SK-N-SH (cell line): ENCODE measurements around the gene COL4A2. TPM values are rescaled to one million over a fixed set of nuclear protein-coding genes. Genes with fewer than 3 reads are reported as not detected.

Source experiments
- CTCF ChIA-PET: fragments of 300-600, 350-600 bp; formaldehyde crosslinking; extraction: SDS; loops from one replicate; lab custom pipeline; 2021; lab: Yijun Ruan, JAX
- POLR2A ChIA-PET: fragments of 350-600 bp; sonication (Branson Sonifier 250); formaldehyde crosslinking; extraction: SDS; loops from one replicate; lab custom pipeline; 2020; ENCODE audit warnings: antibody characterized with exemption, inconsistent platforms; lab: Yijun Ruan, JAX
- DNase-seq: peaks from one replicate; pipeline ENCODE4 v3.0.0; 2012
- H2AFZ ChIP-seq: fragments of 200-600 bp; sonication (generic); 2 replicates; pipeline ENCODE4 v1.8.1; 2016; ENCODE audit warnings: antibody characterized with exemption, mild to moderate bottlenecking, low read depth
- H3F3A ChIP-seq: fragments of 200-600 bp; sonication (generic); replicated peaks from 2 replicates; pipeline ENCODE3; 2016; ENCODE audit warnings: antibody characterized with exemption, mild to moderate bottlenecking; ENCODE audit not compliant: insufficient read depth
- H3K27ac ChIP-seq, 2 experiments: fragments of 200-500 bp in 1 of 2; fragments of 200-600 bp in 1 of 2; sonication (Bioruptor generic) in 1 of 2; sonication (generic), shearing (Covaris generic) in 1 of 2; 2 replicates each; pipeline versions ENCODE4 v1.5.1 to v1.6.1; 2014 to 2016; ENCODE audit warnings: low read depth in 2 of 2, inconsistent platforms in 1 of 2, low read length in 1 of 2, mild to moderate bottlenecking in 1 of 2, mixed read lengths in 1 of 2
- H3K27me3 ChIP-seq: fragments of 200-600 bp; sonication (generic), shearing (Covaris generic); 2 replicates; pipeline ENCODE4 v1.6.1; 2016; ENCODE audit warnings: mixed run types; ENCODE audit not compliant: insufficient read depth
- H3K36me3 ChIP-seq, 2 experiments: fragments of 200-500 bp in 1 of 2; fragments of 200-600 bp in 1 of 2; sonication (Bioruptor generic) in 1 of 2; sonication (generic) in 1 of 2; replicated peaks in 1 of 2; 2 replicates each; pipeline versions ENCODE3 to v1.5.1; 2014 to 2016; ENCODE audit warnings: low read length in 1 of 2, mild to moderate bottlenecking in 1 of 2; ENCODE audit not compliant: insufficient read depth in 2 of 2, control insufficient read depth in 1 of 2
- H3K4me1 ChIP-seq, 2 experiments: fragments of 200-500 bp in 1 of 2; fragments of 200-600 bp in 1 of 2; sonication (Bioruptor generic) in 1 of 2; sonication (generic), shearing (Covaris generic) in 1 of 2; 2 replicates each; pipeline versions ENCODE4 v1.5.1 to v1.6.1; 2014 to 2016; ENCODE audit warnings: low read depth in 1 of 2, low read length in 1 of 2, mixed run types in 1 of 2; ENCODE audit not compliant: insufficient read depth in 2 of 2, control insufficient read depth in 1 of 2
- H3K4me2 ChIP-seq: fragments of 200-600 bp; sonication (generic), shearing (Covaris generic); 2 replicates; pipeline ENCODE4 v1.6.1; 2017; ENCODE audit warnings: mixed run types
- H3K4me3 ChIP-seq, 2 experiments: fragments of 200-500 bp in 1 of 2; fragments of 200-600 bp in 1 of 2; sonication (Bioruptor generic) in 1 of 2; sonication (generic), shearing (Covaris generic) in 1 of 2; 2 replicates each; pipeline versions ENCODE4 v1.5.1 to v1.8.1; 2014 to 2016; ENCODE audit warnings: low read depth in 2 of 2, inconsistent platforms in 1 of 2, low read length in 1 of 2, mild to moderate bottlenecking in 1 of 2, mixed read lengths in 1 of 2, moderate library complexity in 1 of 2
- H3K79me2 ChIP-seq: fragments of 200-600 bp; sonication (generic); 2 replicates; pipeline ENCODE4 v1.8.1; 2017; ENCODE audit warnings: mild to moderate bottlenecking; ENCODE audit not compliant: insufficient read depth
- H3K9ac ChIP-seq: fragments of 200-600 bp; sonication (generic); 2 replicates; pipeline ENCODE4 v1.6.1; 2017; ENCODE audit warnings: mixed run types
- H3K9me2 ChIP-seq: fragments of 200-600 bp; sonication (generic); 2 replicates; pipeline ENCODE4 v1.6.1; 2017; ENCODE audit warnings: mixed run types
- H3K9me3 ChIP-seq: fragments of 200-600 bp; sonication (generic); 2 replicates; pipeline ENCODE4 v1.6.1; 2017; ENCODE audit warnings: mixed run types, mild to moderate bottlenecking, moderate library complexity
- H4K20me1 ChIP-seq: fragments of 200-600 bp; sonication (generic); 2 replicates; pipeline ENCODE4 v1.6.1; 2017; ENCODE audit warnings: mild to moderate bottlenecking, mixed run types; ENCODE audit not compliant: insufficient read depth
- ELF1 ChIP-seq: IDR thresholded peaks from 2 replicates; pipeline ENCODE4 v1.4.0; 2012
- EP300 ChIP-seq, 2 experiments: IDR thresholded peaks; 2 replicates each; pipeline versions ENCODE4 v1.4.0 to v1.6.1; 2012; ENCODE audit warnings: borderline replicate concordance in 1 of 2, low read depth in 1 of 2, low read length in 1 of 2
- EZH2phosphoT487 ChIP-seq: fragments of 200-600 bp; sonication (generic); IDR thresholded peaks from 2 replicates; pipeline ENCODE4 v1.6.1; 2017; ENCODE audit warnings: low read depth, mixed run types, mild to moderate bottlenecking, antibody characterized with exemption, moderate library complexity, borderline replicate concordance
- FOSL2 ChIP-seq: IDR thresholded peaks from 2 replicates; pipeline ENCODE4 v1.4.0; 2012; ENCODE audit warnings: low read depth, mild to moderate bottlenecking, moderate library complexity, borderline replicate concordance
- FOXJ3 ChIP-seq: sonication (generic); formaldehyde crosslinking; IDR thresholded peaks from 2 replicates; pipeline ENCODE4 v1.5.1; 2020; ENCODE audit warnings: mild to moderate bottlenecking, missing genetic modification reagents
- GATA2 ChIP-seq: sonication (generic); formaldehyde crosslinking; IDR thresholded peaks from 2 replicates; pipeline ENCODE4 v1.5.0; 2020; ENCODE audit warnings: mild to moderate bottlenecking, missing genetic modification reagents
- JUND ChIP-seq: IDR thresholded peaks from 2 replicates; pipeline ENCODE4 v1.4.0; 2012
- MEF2A ChIP-seq: IDR thresholded peaks from 2 replicates; pipeline ENCODE4 v1.4.0; 2012; ENCODE audit warnings: low read depth, borderline replicate concordance
- NFIC ChIP-seq: IDR thresholded peaks from 2 replicates; pipeline ENCODE4 v1.4.0; 2012; ENCODE audit warnings: borderline replicate concordance
- NRF1 ChIP-seq: IDR thresholded peaks from 2 replicates; pipeline ENCODE4 v1.6.1; 2012; ENCODE audit warnings: low read depth, mild to moderate bottlenecking, low read length
- POLR2AphosphoS5 ChIP-seq: IDR thresholded peaks from 2 replicates; pipeline ENCODE4 v1.6.1; 2012; ENCODE audit warnings: low read depth, low read length
- RAD21 ChIP-seq: IDR thresholded peaks from 2 replicates; pipeline ENCODE4 v1.6.1; 2012; ENCODE audit warnings: mild to moderate bottlenecking, low read length
- RCOR1 ChIP-seq: fragments of 150-350 bp; IDR thresholded peaks from 2 replicates; pipeline ENCODE4 v1.6.1; 2017; ENCODE audit warnings: antibody characterized with exemption, low read length
- RFX5 ChIP-seq: IDR thresholded peaks from 2 replicates; pipeline ENCODE4 v1.6.1; 2012; ENCODE audit warnings: mild to moderate bottlenecking, improper control_type of control experiment, low read length
- RXRA ChIP-seq: IDR thresholded peaks from 2 replicates; pipeline ENCODE4 v1.4.0; 2012; ENCODE audit warnings: low read depth, mild to moderate bottlenecking, borderline replicate concordance
- SMC3 ChIP-seq: IDR thresholded peaks from 2 replicates; pipeline ENCODE4 v1.6.1; 2012; ENCODE audit warnings: low read depth, low read length, improper control_type of control experiment
- TCF12 ChIP-seq: IDR thresholded peaks from 2 replicates; pipeline ENCODE4 v1.4.0; 2012
- WGBS: methylation state at CpG from one replicate; pipeline ENCODE4 v1.1.6; 2017; ENCODE audit warnings: low lambda C conversion rate; 5-methylcytosine and 5-hydroxymethylcytosine counted together
- polyA plus RNA-seq, 3 experiments: library from polyadenylated mRNA; depleted of rRNA; stranded (reverse); fragments of >200 nt; gene quantifications; 2 replicates each; pipeline ENCODE4 v1.2.3, GENCODE V29; 2012
- TF ChIP-seq, protein P1 (sequence below): fragments of 150-350 bp; IDR thresholded peaks from 2 replicates; pipeline ENCODE4 v1.6.1; 2016; ENCODE audit warnings: mild to moderate bottlenecking, low read depth, low read length
- TF ChIP-seq, protein P2 (sequence below): IDR thresholded peaks from 2 replicates; pipeline ENCODE4 v1.4.0; 2012; ENCODE audit warnings: low read depth
- TF ChIP-seq, protein P3 (sequence below): IDR thresholded peaks from 2 replicates; pipeline ENCODE4; 2012
- TF ChIP-seq, protein P4 (sequence below): IDR thresholded peaks from 2 replicates; pipeline ENCODE4 v1.4.0; 2012; ENCODE audit warnings: low read depth, borderline replicate concordance

COL4A2 gene
- polyA plus RNA-seq, 1 of the 3 experiments (the other 2 are of a cell fraction), result 137 TPM

DNA sequence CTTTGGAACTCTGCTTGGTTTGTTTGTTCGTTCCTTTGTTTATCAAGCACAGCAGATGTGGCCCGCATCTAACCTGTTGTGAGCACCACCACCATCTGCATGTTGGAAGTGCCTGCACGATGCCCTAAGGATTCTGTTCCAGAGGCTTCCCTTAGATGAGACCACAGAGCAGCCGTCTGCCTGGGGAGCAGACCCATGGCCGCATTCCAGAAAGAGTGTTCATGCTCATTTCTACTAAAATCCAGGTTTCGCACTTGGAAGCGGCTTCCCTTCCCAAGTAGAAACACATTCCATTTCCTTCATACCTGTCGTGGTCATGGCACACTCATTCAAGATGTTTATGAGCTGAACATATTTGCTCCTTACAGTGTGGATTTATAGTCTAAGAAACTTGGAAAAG lies 27.2 kb downstream of the COL4A2 start:
- no peak for DNase-seq
- 85% methylated on average over 6 of the region's 8 CpGs for WGBS
- H3K79me2 ChIP-seq, result peaks cover 96% of the 10 kb centered on the region

DNA sequence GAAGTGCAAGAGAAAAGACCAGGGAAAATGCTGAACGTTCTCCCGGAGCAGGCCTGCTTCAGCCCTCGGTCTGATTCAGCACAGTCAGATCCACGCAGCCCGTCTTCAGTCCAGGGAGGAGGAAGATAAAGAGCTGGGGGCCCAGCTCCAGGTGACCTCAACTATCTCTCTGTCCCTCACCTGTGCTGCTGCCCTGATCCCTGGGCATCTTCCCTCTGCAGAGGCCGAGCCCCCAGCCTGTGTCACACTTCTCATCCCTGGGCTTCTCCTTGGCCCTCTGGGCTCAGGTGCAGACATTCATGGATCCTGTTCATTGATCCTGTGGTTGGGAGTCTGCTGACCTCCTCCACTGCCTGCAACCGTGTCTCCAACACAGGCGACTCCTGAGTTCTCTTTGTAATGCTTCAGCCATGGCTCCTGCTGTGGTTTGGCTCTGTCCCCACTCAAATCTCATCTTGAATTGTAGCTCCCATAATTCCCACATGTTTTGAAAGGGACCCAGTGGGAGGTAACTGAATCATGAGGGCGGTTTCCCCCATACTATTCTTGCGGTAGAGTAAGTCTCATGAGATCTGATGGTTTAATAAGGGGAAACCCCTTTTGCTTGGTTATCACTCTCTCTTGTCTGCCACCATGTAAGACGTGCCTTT lies 27.9 kb downstream of the COL4A2 start:
- Histone ChIP-seq H3K27ac (no peak overlapping the region), H4K20me1 (no peaks in the 10 kb centered on the region), H3K9me2 (no peaks in the 10 kb centered on the region), H3K27me3 (no peaks in the 10 kb centered on the region), H3K9me3 (no peaks in the 10 kb centered on the region), H2AFZ (no peak overlapping the region), H3K4me1 (peaks cover 13 to 20% of the 10 kb centered on the region in 2 experiments; a peak in 3 of 4 replicates), H3F3A (peaks cover 6% of the 10 kb centered on the region), H3K36me3 (no peaks in the 10 kb centered on the region), H3K9ac (no peak overlapping the region), H3K79me2 (peaks cover 96% of the 10 kb centered on the region), H3K4me3 (no peak overlapping the region), H3K4me2 (no peak overlapping the region)
- no peak for TF ChIP-seq ELF1
- TF ChIP-seq POLR2AphosphoS5, result no peak
- no peak for TF ChIP-seq FOSL2
- no peak for TF ChIP-seq GATA2 (CRISPR knock-in tag)
- TF ChIP-seq, protein P1, sequence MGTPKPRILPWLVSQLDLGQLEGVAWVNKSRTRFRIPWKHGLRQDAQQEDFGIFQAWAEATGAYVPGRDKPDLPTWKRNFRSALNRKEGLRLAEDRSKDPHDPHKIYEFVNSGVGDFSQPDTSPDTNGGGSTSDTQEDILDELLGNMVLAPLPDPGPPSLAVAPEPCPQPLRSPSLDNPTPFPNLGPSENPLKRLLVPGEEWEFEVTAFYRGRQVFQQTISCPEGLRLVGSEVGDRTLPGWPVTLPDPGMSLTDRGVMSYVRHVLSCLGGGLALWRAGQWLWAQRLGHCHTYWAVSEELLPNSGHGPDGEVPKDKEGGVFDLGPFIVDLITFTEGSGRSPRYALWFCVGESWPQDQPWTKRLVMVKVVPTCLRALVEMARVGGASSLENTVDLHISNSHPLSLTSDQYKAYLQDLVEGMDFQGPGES, result no peak
- no peak for TF ChIP-seq EZH2phosphoT487
- no peak for TF ChIP-seq MEF2A
- TF ChIP-seq TCF12, result no peak
- TF ChIP-seq, protein P2, sequence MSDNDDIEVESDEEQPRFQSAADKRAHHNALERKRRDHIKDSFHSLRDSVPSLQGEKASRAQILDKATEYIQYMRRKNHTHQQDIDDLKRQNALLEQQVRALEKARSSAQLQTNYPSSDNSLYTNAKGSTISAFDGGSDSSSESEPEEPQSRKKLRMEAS, result no peak
- TF ChIP-seq, protein P3, sequence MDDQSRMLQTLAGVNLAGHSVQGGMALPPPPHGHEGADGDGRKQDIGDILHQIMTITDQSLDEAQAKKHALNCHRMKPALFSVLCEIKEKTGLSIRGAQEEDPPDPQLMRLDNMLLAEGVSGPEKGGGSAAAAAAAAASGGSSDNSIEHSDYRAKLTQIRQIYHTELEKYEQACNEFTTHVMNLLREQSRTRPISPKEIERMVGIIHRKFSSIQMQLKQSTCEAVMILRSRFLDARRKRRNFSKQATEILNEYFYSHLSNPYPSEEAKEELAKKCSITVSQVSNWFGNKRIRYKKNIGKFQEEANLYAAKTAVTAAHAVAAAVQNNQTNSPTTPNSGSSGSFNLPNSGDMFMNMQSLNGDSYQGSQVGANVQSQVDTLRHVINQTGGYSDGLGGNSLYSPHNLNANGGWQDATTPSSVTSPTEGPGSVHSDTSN, result no peak
- TF ChIP-seq RAD21, result no peak
- no peak for TF ChIP-seq NRF1
- TF ChIP-seq, protein P4, sequence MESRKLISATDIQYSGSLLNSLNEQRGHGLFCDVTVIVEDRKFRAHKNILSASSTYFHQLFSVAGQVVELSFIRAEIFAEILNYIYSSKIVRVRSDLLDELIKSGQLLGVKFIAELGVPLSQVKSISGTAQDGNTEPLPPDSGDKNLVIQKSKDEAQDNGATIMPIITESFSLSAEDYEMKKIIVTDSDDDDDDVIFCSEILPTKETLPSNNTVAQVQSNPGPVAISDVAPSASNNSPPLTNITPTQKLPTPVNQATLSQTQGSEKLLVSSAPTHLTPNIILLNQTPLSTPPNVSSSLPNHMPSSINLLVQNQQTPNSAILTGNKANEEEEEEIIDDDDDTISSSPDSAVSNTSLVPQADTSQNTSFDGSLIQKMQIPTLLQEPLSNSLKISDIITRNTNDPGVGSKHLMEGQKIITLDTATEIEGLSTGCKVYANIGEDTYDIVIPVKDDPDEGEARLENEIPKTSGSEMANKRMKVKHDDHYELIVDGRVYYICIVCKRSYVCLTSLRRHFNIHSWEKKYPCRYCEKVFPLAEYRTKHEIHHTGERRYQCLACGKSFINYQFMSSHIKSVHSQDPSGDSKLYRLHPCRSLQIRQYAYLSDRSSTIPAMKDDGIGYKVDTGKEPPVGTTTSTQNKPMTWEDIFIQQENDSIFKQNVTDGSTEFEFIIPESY, result no peak
- no peak for TF ChIP-seq RCOR1
- ChIA-PET CTCF (no interaction called here), POLR2A (no interaction called here)
- no peak for DNase-seq
- WGBS, result 86% methylated on average over 11 of the region's 11 CpGs

More for the DNA sequence above, 27.2 kb downstream of the COL4A2 start:
- Histone ChIP-seq H3F3A (peaks cover 11% of the 10 kb centered on the region), H4K20me1 (no peaks in the 10 kb centered on the region), H2AFZ (no peak overlapping the region), H3K9me3 (no peaks in the 10 kb centered on the region), H3K4me3 (no peak overlapping the region), H3K36me3 (peaks cover 0 to 1% of the 10 kb centered on the region in 2 experiments), H3K27ac (no peak overlapping the region), H3K9ac (no peak overlapping the region), H3K4me1 (peaks cover 19 to 20% of the 10 kb centered on the region in 2 experiments; a peak in 3 of 4 replicates), H3K9me2 (no peaks in the 10 kb centered on the region), H3K4me2 (no peak overlapping the region), H3K27me3 (no peaks in the 10 kb centered on the region)
- CTCF ChIA-PET, result no interaction called here
- POLR2A ChIA-PET, result no interaction called here
- TF ChIP-seq, protein P2, result no peak
- no peak for TF ChIP-seq RXRA
- TF ChIP-seq NFIC, result no peak
- no peak for TF ChIP-seq FOXJ3 (CRISPR knock-in tag)
- no peak for TF ChIP-seq EZH2phosphoT487
- no peak for TF ChIP-seq RFX5
- no peak for TF ChIP-seq TCF12
- TF ChIP-seq MEF2A, result no peak
- TF ChIP-seq, protein P4, result no peak
- TF ChIP-seq EP300 (IDR thresholded peaks at IDR 0.05; ENCODE audit: borderline replicate concordance in 1 of 2, low read depth in 1 of 2, low read length in 1 of 2), result no peak
- no peak for TF ChIP-seq JUND
- TF ChIP-seq SMC3, result no peak
- no peak for TF ChIP-seq POLR2AphosphoS5
- no peak for TF ChIP-seq GATA2 (CRISPR knock-in tag)
- TF ChIP-seq RAD21, result no peak
